ENCODE results near the gene RPS25. TPM values are rescaled to one million over a fixed set of nuclear protein-coding genes. Genes with fewer than 3 reads are reported as not detected.
"Not testable (repeated sequence)": the region's sequence is repeated elsewhere in the genome, so short reads cannot be mapped to it uniquely, and the experiment has no call there.

Gene RPS25
- total RNA-seq, 4 donors from 2014 or later: 220 to 1,105 (median 540) TPM

- in situ Hi-C loops (cut with MboI; ENCODE audit: low pct_ligation_motif_present in 1 of 4, low pct_unique_long_range_greater_than_20kb in 1 of 4, low sequenced_read_pairs in 3 of 4): no loop called here
- H3K4me1 ChIP-seq: peaks cover 13 to 25% (median 17%) of the 10 kb centered on the region in 4 donors
- H3K27me3 ChIP-seq: no peaks in the 10 kb centered on the region
- 67% methylated on average over 5 of the region's 5 CpGs; no CpG with 5 or more reads in 1 of the 2 donors for WGBS, 2 donors (ENCODE audit: low coverage in 1 of 2)
- H3K9me3 ChIP-seq: no peaks in the 10 kb centered on the region
- no peaks in the 10 kb centered on the region for H3K36me3 ChIP-seq
- intact Hi-C loops (cut with DNase I; ENCODE audit: low total_unique reads): no loop called here
- no peak overlapping the region for H3K4me3 ChIP-seq
- TF ChIP-seq POLR2AphosphoS5 (IDR thresholded peaks at IDR 0.05) (no peak), POLR2A (IDR thresholded peaks at IDR 0.05) (no peak), EP300 (IDR thresholded peaks at IDR 0.05; ENCODE audit: low read depth) (no peak), CTCF (IDR thresholded peaks at IDR 0.05) (no peak)
- H3K27ac ChIP-seq: no peak overlapping the region
- peak; percentile 46 for DNase-seq
Observed at GRCh38 chr11:119062779-119063178, 44.6 kb upstream of the RPS25 start.

- Histone ChIP-seq H3K4me3 (no peak overlapping the region), H3K27ac (no peak overlapping the region), H3K9me3 (no peaks in the 10 kb centered on the region), H3K36me3 (no peaks in the 10 kb centered on the region), H3K27me3 (no peaks in the 10 kb centered on the region), H3K4me1 (peaks cover 9 to 22% (median 15%) of the 10 kb centered on the region in 4 donors)
- TF ChIP-seq POLR2AphosphoS5 (IDR thresholded peaks at IDR 0.05): no peak
- intact Hi-C loops (cut with DNase I; ENCODE audit: low total_unique reads) (no loop called here), in situ Hi-C loops (cut with MboI; ENCODE audit: low pct_ligation_motif_present in 1 of 4, low pct_unique_long_range_greater_than_20kb in 1 of 4, low sequenced_read_pairs in 3 of 4) (no loop called here)
- WGBS, 2 donors (ENCODE audit: low coverage in 1 of 2): 97% methylated on average over 3 of the region's 3 CpGs; no CpG with 5 or more reads in 1 of the 2 donors
- DNase-seq: no peak
Observed at GRCh38 chr11:119061256-119061655, 43.1 kb upstream of the RPS25 start.

GRCh38 chr11:119059128-119059527 lies 41.0 kb upstream of the RPS25 start:
- peaks cover 7 to 27% (median 19%) of the 10 kb centered on the region in 4 donors for H3K4me1 ChIP-seq
- DNase-seq; H3K9me3 ChIP-seq; H3K4me3 ChIP-seq; in situ Hi-C loops (cut with MboI; ENCODE audit: low pct_ligation_motif_present in 1 of 4, low pct_unique_long_range_greater_than_20kb in 1 of 4, low sequenced_read_pairs in 3 of 4); H3K27ac ChIP-seq; H3K36me3 ChIP-seq; intact Hi-C loops (cut with DNase I; ENCODE audit: low total_unique reads); H3K27me3 ChIP-seq: not testable (repeated sequence)
- 98% methylated on average over 7 of the region's 35 CpGs; no CpG with 5 or more reads in 1 of the 2 donors for WGBS, 2 donors (ENCODE audit: low coverage in 1 of 2)

GRCh38 chr11:119057000-119057769 lies 39.0 kb upstream of the RPS25 start, which contains the start of gene HYOU1:
Gene HYOU1 (minus strand): TSS chr11:119057205. CDS start chr11:119056160, 1,045 bp downstream.
- peak; percentile 99 for DNase-seq
- TF ChIP-seq CTCF (IDR thresholded peaks at IDR 0.05) (peak in 3 of 5 experiments; percentile 17 to 46 (median 21)), POLR2AphosphoS5 (IDR thresholded peaks at IDR 0.05) (peak; percentile 75 to 90 (median 80)), POLR2A (IDR thresholded peaks at IDR 0.05) (peak; percentile 82), EP300 (IDR thresholded peaks at IDR 0.05; ENCODE audit: low read depth) (no peak)
- intact Hi-C loops (cut with DNase I; ENCODE audit: low total_unique reads): no loop called here
- WGBS, 2 donors (ENCODE audit: low coverage in 1 of 2): 1% methylated on average over 48 of the region's 79 CpGs; no CpG with 5 or more reads in 1 of the 2 donors
- Histone ChIP-seq H3K4me3 (peak within 1 kb of the TSS; percentile 65 to 92 (median 82)), H3K4me1 (peaks cover 7 to 22% (median 19%) of the 10 kb centered on the region in 4 donors), H3K9me3 (no peaks in the 10 kb centered on the region), H3K36me3 (peaks cover 0 to 25% (median 11%) of the 10 kb centered on the region in 4 donors), H3K27ac (peak within 1 kb of the TSS; percentile 84 to 97 (median 90)), H3K27me3 (no peaks in the 10 kb centered on the region)
- in situ Hi-C loops (cut with MboI; ENCODE audit: low pct_ligation_motif_present in 1 of 4, low pct_unique_long_range_greater_than_20kb in 1 of 4, low sequenced_read_pairs in 3 of 4): no loop called here

GRCh38 chr11:119056421-119056999 lies 38.4 kb upstream of the RPS25 start:
- DNase-seq: peak; percentile 70
- Histone ChIP-seq H3K4me1 (peaks cover 7 to 22% (median 19%) of the 10 kb centered on the region in 4 donors), H3K36me3 (peaks cover 0 to 32% (median 14%) of the 10 kb centered on the region in 4 donors), H3K9me3 (no peaks in the 10 kb centered on the region), H3K27ac (peak overlapping the region; percentile 84 to 97 (median 90)), H3K4me3 (peak overlapping the region; percentile 65 to 90 (median 82)), H3K27me3 (no peaks in the 10 kb centered on the region)
- intact Hi-C loops (cut with DNase I; ENCODE audit: low total_unique reads): no loop called here
- in situ Hi-C loops (cut with MboI; ENCODE audit: low pct_ligation_motif_present in 1 of 4, low pct_unique_long_range_greater_than_20kb in 1 of 4, low sequenced_read_pairs in 3 of 4): no loop called here
- 1% methylated on average over 40 of the region's 48 CpGs; no CpG with 5 or more reads in 1 of the 2 donors for WGBS, 2 donors (ENCODE audit: low coverage in 1 of 2)
- no peak for TF ChIP-seq POLR2A (IDR thresholded peaks at IDR 0.05)
- no peak for TF ChIP-seq POLR2AphosphoS5 (IDR thresholded peaks at IDR 0.05)
- no peak for TF ChIP-seq EP300 (IDR thresholded peaks at IDR 0.05; ENCODE audit: low read depth)
- TF ChIP-seq CTCF (IDR thresholded peaks at IDR 0.05): no peak
